ENCODE data around the gene GLRX3. TPM values are rescaled to one million over a fixed set of nuclear protein-coding genes. Genes with fewer than 3 reads are reported as not detected.

The GLRX3 gene
- total and polyA plus RNA-seq, 2 donors (not counting 3 experiments of a cell fraction or from before 2014, with no cell fraction given), result 71.6 to 132 TPM

DNA sequence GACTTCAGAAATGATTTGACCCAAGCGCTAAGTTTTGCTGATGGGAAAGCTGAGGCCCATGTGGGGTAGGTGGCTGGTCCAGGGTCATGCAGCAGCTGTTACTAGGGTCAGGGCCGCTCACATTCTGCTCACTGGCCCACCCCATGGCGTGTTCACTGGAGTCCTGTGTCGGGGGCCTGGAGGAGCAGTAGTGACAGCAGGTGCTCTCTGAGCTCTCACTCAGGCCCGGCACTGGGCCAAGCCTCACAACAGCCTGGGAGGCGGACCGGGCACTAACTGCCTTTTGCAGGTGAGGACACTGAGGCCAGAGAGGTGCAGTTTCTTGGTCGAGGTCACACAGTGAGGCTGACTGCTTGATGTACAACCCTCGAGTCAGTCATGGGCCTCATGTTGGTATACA lies 82.7 kb downstream of the GLRX3 start:
- DNase-seq (ENCODE audit: low read depth, low spot score) (no peak), FAIRE-seq (no peak)
- Histone ChIP-seq H3K4me1 (ENCODE audit: control insufficient read depth, extremely low read depth, insufficient read depth, low read length) (no peaks in the 10 kb centered on the region), H3K27me3 (ENCODE audit: control insufficient read depth in 2 of 2, insufficient read depth in 2 of 2, low read length in 2 of 2) (no peaks in the 10 kb centered on the region), H3K36me3 (ENCODE audit: control insufficient read depth in 2 of 2, extremely low read depth in 1 of 2, insufficient read depth in 2 of 2, low read length in 2 of 2) (no peaks in the 10 kb centered on the region), H3K9me1 (replicated peaks; ENCODE audit: control insufficient read depth, extremely low read depth, insufficient read depth, low read length) (no peaks in the 10 kb centered on the region), H2AFZ (ENCODE audit: low read depth, low read length) (no peak overlapping the region), H3K9me3 (replicated peaks; ENCODE audit: control insufficient read depth, insufficient read depth, low read length) (peaks cover 2% of the 10 kb centered on the region), H3K27ac (ENCODE audit: insufficient read depth, low read depth, low read length) (no peak overlapping the region), H3K79me2 (ENCODE audit: control insufficient read depth, insufficient read depth, low read length) (no peaks in the 10 kb centered on the region), H3K9ac (replicated peaks; ENCODE audit: extremely low read depth, insufficient read depth, low read length) (no peak overlapping the region), H3K4me2 (ENCODE audit: insufficient read depth, low read length) (no peak overlapping the region), H3K4me3 (replicated peaks in 1 of 3; ENCODE audit: insufficient read depth in 1 of 3, low read depth in 1 of 3, low read length in 3 of 3) (no peak overlapping the region), H4K20me1 (replicated peaks; ENCODE audit: control insufficient read depth, extremely low read depth, insufficient read depth, low read length) (no peaks in the 10 kb centered on the region)
- BruUV-seq (replicated peaks), result no TSS peak
- intact Hi-C loops (cut with micrococcal nuclease) (no loop called here), dilution Hi-C loops (cut with MboI; ENCODE audit: extremely low pct_ligation_motif_present, low sequenced_read_pairs) (no loop called here)
- ChIA-PET CTCF (no interaction called here), POLR2A (no interaction called here)
- TF ChIP-seq MYC (IDR thresholded peaks at IDR 0.05; ENCODE audit: low read depth, low read length) (no peak), JUN (IDR thresholded peaks at IDR 0.05; ENCODE audit: borderline replicate concordance, insufficient read depth, insufficient read length, low read depth) (no peak), POLR2AphosphoS5 (IDR thresholded peaks at IDR 0.05; ENCODE audit: insufficient read depth, low read depth, low read length) (no peak), MAX (IDR thresholded peaks at IDR 0.05; ENCODE audit: insufficient read depth, insufficient read length) (no peak), FOS (IDR thresholded peaks at IDR 0.05; ENCODE audit: borderline replicate concordance, insufficient read depth, low read length) (no peak), GATA2 (IDR thresholded peaks at IDR 0.05; ENCODE audit: insufficient read depth, insufficient read length, low read depth, low read length) (no peak), EZH2 (IDR thresholded peaks at IDR 0.05; ENCODE audit: borderline replicate concordance, low read depth, low read length, severe bottlenecking) (no peak), POLR2A (IDR thresholded peaks at IDR 0.05; ENCODE audit: low read depth, low read length) (no peak)
- TF ChIP-seq, protein P1, sequence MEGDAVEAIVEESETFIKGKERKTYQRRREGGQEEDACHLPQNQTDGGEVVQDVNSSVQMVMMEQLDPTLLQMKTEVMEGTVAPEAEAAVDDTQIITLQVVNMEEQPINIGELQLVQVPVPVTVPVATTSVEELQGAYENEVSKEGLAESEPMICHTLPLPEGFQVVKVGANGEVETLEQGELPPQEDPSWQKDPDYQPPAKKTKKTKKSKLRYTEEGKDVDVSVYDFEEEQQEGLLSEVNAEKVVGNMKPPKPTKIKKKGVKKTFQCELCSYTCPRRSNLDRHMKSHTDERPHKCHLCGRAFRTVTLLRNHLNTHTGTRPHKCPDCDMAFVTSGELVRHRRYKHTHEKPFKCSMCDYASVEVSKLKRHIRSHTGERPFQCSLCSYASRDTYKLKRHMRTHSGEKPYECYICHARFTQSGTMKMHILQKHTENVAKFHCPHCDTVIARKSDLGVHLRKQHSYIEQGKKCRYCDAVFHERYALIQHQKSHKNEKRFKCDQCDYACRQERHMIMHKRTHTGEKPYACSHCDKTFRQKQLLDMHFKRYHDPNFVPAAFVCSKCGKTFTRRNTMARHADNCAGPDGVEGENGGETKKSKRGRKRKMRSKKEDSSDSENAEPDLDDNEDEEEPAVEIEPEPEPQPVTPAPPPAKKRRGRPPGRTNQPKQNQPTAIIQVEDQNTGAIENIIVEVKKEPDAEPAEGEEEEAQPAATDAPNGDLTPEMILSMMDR (IDR thresholded peaks at IDR 0.05; ENCODE audit: extremely low read depth in 1 of 2, insufficient read depth in 1 of 2, low read depth in 1 of 2, low read length in 2 of 2), result no peak

Measured in endothelial cell of umbilical vein (primary cell).